Activated CD4-positive, CD25-positive, alpha-beta regulatory T cell treated with anti-CD3 and anti-CD28 coated beads, Interleukin-2, amount 50 U/mL, for 72 hours (primary cell): ENCODE data around the gene PHETA1.

Experiments
- DNase-seq: peaks from one replicate; pipeline ENCODE4 v3.0.0; 2021

The PHETA1 gene, protein sequence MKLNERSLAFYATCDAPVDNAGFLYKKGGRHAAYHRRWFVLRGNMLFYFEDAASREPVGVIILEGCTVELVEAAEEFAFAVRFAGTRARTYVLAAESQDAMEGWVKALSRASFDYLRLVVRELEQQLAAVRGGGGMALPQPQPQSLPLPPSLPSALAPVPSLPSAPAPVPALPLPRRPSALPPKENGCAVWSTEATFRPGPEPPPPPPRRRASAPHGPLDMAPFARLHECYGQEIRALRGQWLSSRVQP

GRCh38 chr12:111368788-111369495, at the start of gene PHETA1:
Gene PHETA1 (minus strand): TSS chr12:111369095. CDS start chr12:111363427, 5,668 bp downstream.
- DNase-seq, result peak; percentile 81

DNA sequence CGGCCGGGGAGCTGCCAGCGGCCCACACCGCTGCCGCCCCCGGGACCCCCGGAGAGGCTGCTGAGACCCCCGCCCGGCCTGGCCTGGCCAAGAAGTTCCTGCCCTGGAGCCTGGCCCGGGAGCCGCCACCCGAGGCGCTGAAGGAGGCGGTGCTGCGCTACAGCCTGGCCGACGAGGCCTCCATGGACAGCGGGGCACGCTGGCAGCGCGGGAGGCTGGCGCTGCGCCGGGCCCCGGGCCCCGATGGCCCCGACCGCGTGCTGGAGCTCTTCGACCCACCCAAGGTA, 49.6 kb upstream of the PHETA1 start:
- no peak for DNase-seq

- DNase-seq, result no peak
Observed at GRCh38 chr12:111417784-111418593, 49.1 kb upstream of the PHETA1 start.

- DNase-seq, result no peak
Observed at GRCh38 chr12:111417290-111417689, 48.4 kb upstream of the PHETA1 start.

GRCh38 chr12:111414711-111415252, 45.9 kb upstream of the PHETA1 start:
- DNase-seq, result no peak

DNA sequence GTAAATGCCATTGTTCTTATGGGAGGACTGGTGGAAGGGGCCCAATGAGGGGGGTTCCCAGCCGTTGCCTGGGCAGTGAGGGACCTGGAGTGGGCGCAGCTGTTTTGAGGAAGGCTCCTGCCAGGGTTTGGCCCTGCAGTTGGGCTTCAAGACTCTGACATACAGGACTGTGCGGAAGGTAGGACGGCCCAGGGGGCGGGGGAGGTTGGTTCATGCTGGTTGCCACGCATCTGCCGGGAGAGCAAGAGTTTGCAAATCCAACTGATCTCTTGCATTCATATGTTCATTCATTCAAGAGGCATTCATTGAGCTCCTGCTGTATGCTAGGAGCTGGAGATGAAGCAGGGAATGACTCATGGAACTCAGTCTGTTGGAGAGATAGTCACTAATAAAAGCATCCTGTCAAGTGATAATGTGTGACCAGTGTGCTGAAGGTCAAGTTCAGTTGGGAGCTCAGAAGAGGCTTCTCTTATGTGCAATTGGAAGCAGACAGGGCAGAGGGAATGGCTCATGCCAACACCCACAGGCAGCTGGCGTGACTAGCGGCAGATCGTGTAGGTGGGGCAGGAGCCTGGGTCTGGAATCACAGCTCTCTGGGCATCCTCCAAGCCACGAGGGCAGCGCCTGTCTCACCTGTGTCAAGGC, 44.7 kb upstream of the PHETA1 start:
- DNase-seq, result no peak

- DNase-seq, result no peak
Observed at GRCh38 chr12:111412830-111413441, 44.0 kb upstream of the PHETA1 start.

GRCh38 chr12:111412007-111412829, 43.3 kb upstream of the PHETA1 start:
- no peak for DNase-seq

DNA sequence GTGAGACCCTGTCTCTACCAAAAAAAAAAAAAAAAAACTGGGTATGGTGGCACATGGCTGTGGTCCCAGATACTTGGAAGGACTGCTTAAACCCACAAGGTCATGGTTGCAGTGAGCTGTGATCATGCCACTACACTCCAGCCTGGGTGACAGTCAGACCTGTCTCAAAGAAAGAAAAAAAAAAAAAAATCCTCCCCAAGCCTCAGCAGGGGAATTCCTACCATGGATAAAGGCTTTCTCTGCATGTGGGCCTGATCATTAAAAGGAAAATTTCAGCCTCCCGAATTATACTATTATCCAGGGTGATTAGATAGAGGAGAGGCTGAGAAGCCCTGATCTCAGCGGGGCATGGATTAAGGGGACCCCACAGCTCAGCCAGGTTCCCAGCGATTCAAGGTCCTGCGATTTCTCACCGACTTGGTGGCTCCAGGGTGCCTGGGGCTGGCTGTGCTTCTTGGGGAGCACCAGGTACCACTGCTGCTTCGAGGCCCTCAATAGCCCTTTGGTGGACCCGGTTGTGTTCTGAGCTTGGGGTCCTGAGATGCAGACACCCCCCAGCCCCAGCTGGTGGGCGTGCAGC, 42.4 kb upstream of the PHETA1 start:
- DNase-seq, result no peak

GRCh38 chr12:111410431-111411184, 41.7 kb upstream of the PHETA1 start:
- no peak for DNase-seq

DNA sequence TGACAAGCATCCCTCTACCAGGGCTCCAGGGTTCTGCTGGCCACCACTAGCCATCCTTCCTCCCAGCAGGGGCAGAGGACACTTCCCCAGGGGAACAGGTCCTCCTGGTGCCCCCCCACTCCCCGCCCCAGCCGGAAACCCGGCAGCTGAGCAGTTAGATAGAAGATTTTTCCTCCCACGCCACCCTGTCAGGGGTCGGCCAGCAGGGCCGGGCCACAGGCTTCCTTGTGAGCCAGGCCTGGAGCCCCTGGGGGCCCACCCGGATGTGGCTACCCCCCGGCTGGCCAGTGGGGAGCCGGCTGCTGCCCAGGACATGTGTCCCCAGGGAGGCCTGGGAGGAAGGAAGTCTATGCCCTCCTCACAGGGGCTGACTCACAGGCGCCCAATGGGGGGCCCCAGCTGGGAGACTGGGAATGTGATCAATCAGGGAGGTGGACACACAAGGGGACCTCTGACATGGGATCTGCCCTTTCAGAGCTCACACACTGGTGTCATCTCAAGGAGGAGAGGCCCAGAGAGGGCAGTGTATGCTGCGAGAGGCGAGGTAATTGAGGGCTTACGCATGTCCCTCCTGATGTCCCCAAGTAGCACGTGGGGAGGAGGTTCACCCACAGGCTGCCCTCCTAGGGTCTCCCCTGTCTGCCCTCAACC, 41.0 kb upstream of the PHETA1 start:
- no peak for DNase-seq

GRCh38 chr12:111409403-111409779, 40.5 kb upstream of the PHETA1 start:
- DNase-seq, result no peak

GRCh38 chr12:111408686-111409402, 39.9 kb upstream of the PHETA1 start:
- no peak for DNase-seq

DNA sequence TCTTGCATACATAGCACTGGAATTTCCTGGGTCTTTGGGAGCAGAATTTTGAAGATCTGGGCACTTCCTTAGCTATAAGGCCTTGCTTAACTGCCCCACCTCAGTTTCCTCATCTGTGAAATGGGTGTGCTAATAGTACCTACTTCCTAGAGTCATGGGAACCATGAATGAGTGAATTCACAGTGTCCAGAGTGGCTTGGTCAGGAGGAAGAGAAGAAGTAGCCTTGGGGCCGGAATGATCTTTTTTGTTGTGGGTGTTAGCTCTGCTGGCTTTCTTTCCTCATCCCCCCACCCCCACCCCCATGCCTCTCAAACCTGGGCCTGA, 39.2 kb upstream of the PHETA1 start:
- no peak for DNase-seq

DNA sequence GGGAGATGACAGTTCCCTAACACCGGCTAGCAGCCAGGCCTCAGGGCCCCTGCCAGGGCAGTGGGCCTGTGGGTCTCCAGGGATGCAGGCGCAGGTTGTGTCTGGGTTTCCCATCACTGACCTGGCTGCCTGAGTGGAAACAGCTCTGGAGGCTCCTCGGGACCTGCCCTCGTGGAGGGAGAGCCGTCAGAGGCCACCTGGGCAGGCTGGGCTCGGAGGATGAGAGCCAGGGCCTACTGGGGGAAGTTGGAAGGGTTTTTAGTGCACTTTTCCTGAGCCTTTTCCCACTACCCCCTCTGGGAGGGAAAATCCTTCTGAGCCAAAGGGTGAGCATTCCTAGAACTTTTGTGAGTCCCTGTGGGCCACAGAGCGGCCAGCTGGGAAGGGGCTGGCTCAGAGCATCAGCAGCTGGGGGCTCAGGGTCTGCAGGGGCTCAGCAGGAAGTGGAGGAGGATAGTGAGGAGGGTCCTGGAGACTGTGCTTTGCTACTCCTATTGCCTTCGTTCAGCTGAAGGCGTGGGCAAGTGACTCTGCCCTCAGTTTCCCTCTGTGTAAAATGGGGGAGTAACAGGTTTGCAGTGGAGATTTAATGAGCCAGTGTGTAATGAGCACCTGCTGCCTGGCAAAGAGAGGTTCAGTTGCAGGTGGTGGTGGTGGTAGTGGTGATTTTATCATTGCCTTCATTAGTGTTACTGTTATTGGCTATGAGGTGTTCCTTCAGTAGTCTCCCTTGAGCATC, 38.7 kb upstream of the PHETA1 start:
- no peak for DNase-seq

GRCh38 chr12:111406474-111407376, 37.8 kb upstream of the PHETA1 start:
- DNase-seq, result peak; percentile 53

DNA sequence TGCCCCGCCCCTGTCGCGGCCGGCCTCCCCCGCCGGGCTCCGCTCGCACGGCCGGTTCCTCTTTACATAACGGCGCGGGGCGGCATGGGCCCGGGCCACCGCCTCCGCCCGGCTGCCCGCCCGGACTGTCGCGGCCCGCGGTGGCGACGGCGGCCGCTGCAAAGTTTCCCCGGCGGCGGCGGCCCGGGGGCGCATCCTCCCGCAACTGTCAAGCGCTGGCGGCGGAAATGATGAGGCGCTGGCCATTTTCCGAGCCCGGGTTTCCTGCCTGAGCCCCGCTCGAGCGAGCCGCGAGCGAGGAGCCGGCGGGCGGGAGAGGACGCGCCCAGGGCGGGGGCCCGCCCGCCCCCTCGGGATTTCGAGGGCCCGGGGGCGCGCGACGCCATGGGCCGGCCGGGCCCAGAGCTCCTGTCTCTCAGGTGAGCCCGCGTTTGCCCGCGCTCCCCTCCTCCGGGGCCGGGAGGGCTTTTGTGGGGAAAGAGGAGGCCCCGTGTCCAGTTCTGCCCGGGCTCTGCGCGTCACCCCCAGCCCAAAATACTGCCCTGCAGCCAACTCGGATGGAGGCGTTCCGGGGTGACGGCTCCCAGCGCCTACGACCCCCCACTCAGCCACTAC, 37.1 kb upstream of the PHETA1 start, which contains the start of gene SH2B3:
TSS of gene SH2B3 (plus strand) at position 65 of the 615 bp plus-strand sequence. CDS start 12,223 bp downstream, outside the sequence.
- DNase-seq, result no peak
